ENCODE data around the gene ZNF679.

ZNF679 gene

DNA sequence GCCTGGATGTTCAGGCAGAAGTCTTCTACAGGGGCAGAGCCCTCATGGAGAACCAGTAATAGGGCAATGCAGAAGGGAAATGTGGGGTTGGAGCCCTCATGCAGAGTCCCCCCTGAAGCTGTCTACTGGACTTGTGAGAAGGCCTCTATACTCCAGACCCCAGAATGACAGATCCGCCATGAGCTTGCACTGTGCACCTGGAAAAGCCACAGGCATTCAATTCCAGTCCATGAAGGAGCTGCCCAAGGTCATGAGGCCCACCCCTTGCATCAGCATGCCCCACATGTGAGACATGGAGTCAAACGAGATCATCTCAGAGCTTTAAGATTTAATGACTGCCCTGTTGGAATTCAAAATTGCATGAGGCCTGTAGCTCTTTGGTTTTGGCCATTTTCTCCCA is 4.9 kb upstream of the ZNF679 start:
- Histone ChIP-seq H3K4me2 (ENCODE audit: low read length) (no peak overlapping the region), H3K27ac (ENCODE audit: low read depth, low read length) (no peak overlapping the region), H4K91ac (ENCODE audit: low read depth, low read length) (no peak overlapping the region), H3K18ac (ENCODE audit: low read length) (no peak overlapping the region), H3K4me1 (ENCODE audit: control insufficient read depth in 1 of 2, insufficient read depth in 2 of 2, low read length in 2 of 2) (no peaks in the 10 kb centered on the region), H2AK5ac (ENCODE audit: low read length) (no peak overlapping the region), H4K8ac (ENCODE audit: low read depth, low read length) (no peak overlapping the region), H3K27me3 (ENCODE audit: insufficient read depth, low read length) (no peaks in the 10 kb centered on the region), H3K9ac (ENCODE audit: low read length) (no peak overlapping the region), H3K14ac (ENCODE audit: low read length) (no peak overlapping the region), H2BK12ac (ENCODE audit: low read length) (no peak overlapping the region), H3K79me2 (ENCODE audit: control insufficient read depth, insufficient read depth, low read length, poor library complexity) (no peaks in the 10 kb centered on the region), H2AFZ (ENCODE audit: insufficient read depth, low read length, poor library complexity) (no peak overlapping the region), H3K4me3 (ENCODE audit: low read depth, low read length) (no peak overlapping the region), H3K9me3 (ENCODE audit: insufficient read depth, low read depth, low read length) (peaks cover 23% of the 10 kb centered on the region), H3K23ac (ENCODE audit: low read length) (no peak overlapping the region), H2BK120ac (ENCODE audit: insufficient read depth, low read length, poor library complexity) (no peak overlapping the region), H3K4ac (ENCODE audit: low read depth, low read length) (no peak overlapping the region), H4K12ac (ENCODE audit: low read depth, low read length) (no peak overlapping the region), H3K79me1 (ENCODE audit: low read length) (no peaks in the 10 kb centered on the region), H2BK5ac (ENCODE audit: low read depth, low read length, poor library complexity) (no peak overlapping the region), H3K36me3 (ENCODE audit: control insufficient read depth in 1 of 2, insufficient read depth in 2 of 2, low read length in 2 of 2) (no peaks in the 10 kb centered on the region)
- WGBS (ENCODE audit: extremely low coverage, insufficient coverage, insufficient read length) = no CpG with 5 or more reads among the region's 2 CpGs
- no peak for DNase-seq

DNA sequence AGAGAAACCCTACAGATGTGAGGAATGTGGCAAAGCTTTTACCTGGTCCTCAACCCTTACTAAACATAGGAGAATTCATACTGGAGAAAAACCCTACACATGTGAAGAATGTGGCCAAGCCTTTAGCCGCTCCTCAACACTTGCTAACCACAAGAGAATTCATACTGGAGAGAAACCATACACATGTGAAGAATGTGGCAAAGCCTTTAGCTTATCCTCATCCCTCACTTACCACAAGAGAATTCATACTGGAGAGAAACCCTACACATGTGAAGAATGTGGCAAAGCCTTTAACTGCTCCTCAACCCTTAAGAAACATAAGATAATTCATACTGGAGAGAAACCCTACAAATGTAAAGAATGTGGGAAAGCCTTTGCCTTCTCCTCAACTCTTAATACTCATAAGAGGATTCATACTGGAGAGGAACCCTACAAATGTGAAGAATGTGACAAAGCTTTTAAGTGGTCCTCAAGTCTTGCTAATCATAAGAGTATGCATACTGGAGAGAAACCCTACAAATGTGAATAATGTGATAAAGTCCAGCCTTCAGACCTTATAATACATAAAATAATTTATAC is 38.2 kb downstream of the ZNF679 start:
- H2BK120ac ChIP-seq (ENCODE audit: insufficient read depth, low read length, poor library complexity) = no peak overlapping the region
- H3K36me3 ChIP-seq (ENCODE audit: control insufficient read depth in 1 of 2, insufficient read depth in 2 of 2, low read length in 2 of 2) = no peaks in the 10 kb centered on the region
- no peaks in the 10 kb centered on the region for H3K4me1 ChIP-seq (ENCODE audit: control insufficient read depth in 1 of 2, insufficient read depth in 2 of 2, low read length in 2 of 2)
- H3K4ac ChIP-seq (ENCODE audit: low read depth, low read length) = no peak overlapping the region
- peaks cover 1% of the 10 kb centered on the region for H3K9me3 ChIP-seq (ENCODE audit: insufficient read depth, low read depth, low read length)
- H3K79me2 ChIP-seq (ENCODE audit: control insufficient read depth, insufficient read depth, low read length, poor library complexity) = no peaks in the 10 kb centered on the region
- H3K79me1 ChIP-seq (ENCODE audit: low read length) = no peaks in the 10 kb centered on the region
- no peak overlapping the region for H2BK12ac ChIP-seq (ENCODE audit: low read length)
- H3K4me2 ChIP-seq (ENCODE audit: low read length) = no peak overlapping the region
- no peak overlapping the region for H2BK5ac ChIP-seq (ENCODE audit: low read depth, low read length, poor library complexity)
- no peak overlapping the region for H3K9ac ChIP-seq (ENCODE audit: low read length)
- no peak overlapping the region for H4K12ac ChIP-seq (ENCODE audit: low read depth, low read length)
- H3K27ac ChIP-seq (ENCODE audit: low read depth, low read length) = no peak overlapping the region
- no peak overlapping the region for H2AFZ ChIP-seq (ENCODE audit: insufficient read depth, low read length, poor library complexity)
- no peak for DNase-seq
- H3K14ac ChIP-seq (ENCODE audit: low read length) = no peak overlapping the region
- no peak overlapping the region for H3K4me3 ChIP-seq (ENCODE audit: low read depth, low read length)
- no peaks in the 10 kb centered on the region for H3K27me3 ChIP-seq (ENCODE audit: insufficient read depth, low read length)
- H2AK5ac ChIP-seq (ENCODE audit: low read length) = no peak overlapping the region
- H4K8ac ChIP-seq (ENCODE audit: low read depth, low read length) = no peak overlapping the region
- no peak overlapping the region for H4K91ac ChIP-seq (ENCODE audit: low read depth, low read length)
- no CpG with 5 or more reads among the region's 1 CpG for WGBS (ENCODE audit: extremely low coverage, insufficient coverage, insufficient read length)
- H3K18ac ChIP-seq (ENCODE audit: low read length) = no peak overlapping the region
- no peak overlapping the region for H3K23ac ChIP-seq (ENCODE audit: low read length)

DNA sequence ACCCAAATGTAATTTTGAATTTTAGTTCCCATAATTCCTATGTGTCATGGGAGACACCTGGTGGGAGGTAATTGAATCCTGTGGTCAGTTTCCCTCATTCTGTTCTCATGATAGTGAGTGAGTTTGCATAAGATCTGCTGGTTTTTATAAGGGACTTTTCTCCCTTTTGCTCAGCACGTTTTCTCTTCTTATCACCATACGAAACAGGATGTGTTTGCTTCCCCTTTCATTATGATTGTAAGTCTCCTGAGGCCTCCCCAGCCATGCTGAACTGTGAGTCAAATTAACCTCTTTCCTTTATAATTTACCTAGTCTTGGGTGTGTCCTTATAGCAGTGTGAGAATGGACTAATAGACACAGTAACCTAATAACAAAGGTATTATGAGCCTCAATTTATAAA is 49.4 kb downstream of the ZNF679 start:
- no peak overlapping the region for H2BK5ac ChIP-seq (ENCODE audit: low read depth, low read length, poor library complexity)
- no peak overlapping the region for H2BK120ac ChIP-seq (ENCODE audit: insufficient read depth, low read length, poor library complexity)
- H3K9me3 ChIP-seq (ENCODE audit: insufficient read depth, low read depth, low read length) = peaks cover 3% of the 10 kb centered on the region
- H2BK12ac ChIP-seq (ENCODE audit: low read length) = no peak overlapping the region
- no peaks in the 10 kb centered on the region for H3K79me1 ChIP-seq (ENCODE audit: low read length)
- no peak overlapping the region for H4K8ac ChIP-seq (ENCODE audit: low read depth, low read length)
- no peaks in the 10 kb centered on the region for H3K27me3 ChIP-seq (ENCODE audit: insufficient read depth, low read length)
- no peak overlapping the region for H2AFZ ChIP-seq (ENCODE audit: insufficient read depth, low read length, poor library complexity)
- no peak overlapping the region for H3K18ac ChIP-seq (ENCODE audit: low read length)
- WGBS (ENCODE audit: extremely low coverage, insufficient coverage, insufficient read length) = no CpG with 5 or more reads among the region's 2 CpGs
- H3K4ac ChIP-seq (ENCODE audit: low read depth, low read length) = no peak overlapping the region
- H3K14ac ChIP-seq (ENCODE audit: low read length) = no peak overlapping the region
- no peak for DNase-seq
- no peak overlapping the region for H3K27ac ChIP-seq (ENCODE audit: low read depth, low read length)
- H3K4me1 ChIP-seq (ENCODE audit: control insufficient read depth in 1 of 2, insufficient read depth in 2 of 2, low read length in 2 of 2) = no peaks in the 10 kb centered on the region
- no peaks in the 10 kb centered on the region for H3K79me2 ChIP-seq (ENCODE audit: control insufficient read depth, insufficient read depth, low read length, poor library complexity)
- no peak overlapping the region for H3K9ac ChIP-seq (ENCODE audit: low read length)
- no peak overlapping the region for H3K23ac ChIP-seq (ENCODE audit: low read length)
- H3K4me3 ChIP-seq (ENCODE audit: low read depth, low read length) = no peak overlapping the region
- no peaks in the 10 kb centered on the region for H3K36me3 ChIP-seq (ENCODE audit: control insufficient read depth in 1 of 2, insufficient read depth in 2 of 2, low read length in 2 of 2)
- no peak overlapping the region for H3K4me2 ChIP-seq (ENCODE audit: low read length)
- H4K91ac ChIP-seq (ENCODE audit: low read depth, low read length) = no peak overlapping the region
- no peak overlapping the region for H4K12ac ChIP-seq (ENCODE audit: low read depth, low read length)
- H2AK5ac ChIP-seq (ENCODE audit: low read length) = no peak overlapping the region

DNA sequence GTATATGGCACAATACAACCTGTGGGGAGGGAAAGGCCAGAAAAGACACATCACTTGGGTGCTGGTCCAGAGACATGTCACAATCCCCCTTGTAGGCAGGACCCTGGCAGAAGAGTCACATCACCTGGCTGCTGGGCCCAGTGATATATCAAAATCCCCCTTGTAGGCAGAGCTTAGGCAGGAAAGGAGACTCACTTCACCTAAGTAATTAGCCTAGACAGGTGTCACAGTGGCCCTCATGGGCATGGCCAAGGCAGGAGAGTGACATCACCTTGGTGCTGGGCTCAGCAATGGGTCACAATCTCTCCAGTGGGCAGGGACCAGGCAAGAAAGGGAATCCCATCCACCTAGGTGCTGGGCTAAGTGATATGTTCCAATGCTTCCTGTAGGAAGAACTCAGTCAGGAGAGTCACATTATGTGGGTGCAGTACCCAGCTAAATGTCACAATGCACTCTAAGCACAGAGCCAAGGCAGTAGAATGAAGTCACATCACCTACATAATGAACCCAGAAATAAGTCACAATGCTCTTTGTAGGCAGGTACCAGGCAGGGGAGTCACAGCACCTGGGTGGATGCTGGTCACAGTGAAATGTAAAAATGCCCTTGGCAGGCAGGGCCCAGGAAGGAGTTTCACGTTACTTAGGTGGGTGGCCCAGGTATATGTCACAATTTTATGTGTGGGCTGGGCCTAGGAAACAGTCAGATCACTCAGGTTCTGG is 66.6 kb downstream of the ZNF679 start:
- Histone ChIP-seq H3K18ac (ENCODE audit: low read length) (no peak overlapping the region), H2AFZ (ENCODE audit: insufficient read depth, low read length, poor library complexity) (no peak overlapping the region), H4K8ac (ENCODE audit: low read depth, low read length) (no peak overlapping the region), H2BK12ac (ENCODE audit: low read length) (no peak overlapping the region), H3K79me2 (ENCODE audit: control insufficient read depth, insufficient read depth, low read length, poor library complexity) (no peaks in the 10 kb centered on the region), H3K27me3 (ENCODE audit: insufficient read depth, low read length) (no peaks in the 10 kb centered on the region), H4K12ac (ENCODE audit: low read depth, low read length) (no peak overlapping the region), H3K27ac (ENCODE audit: low read depth, low read length) (no peak overlapping the region), H3K4me2 (ENCODE audit: low read length) (no peak overlapping the region), H4K91ac (ENCODE audit: low read depth, low read length) (no peak overlapping the region), H3K14ac (ENCODE audit: low read length) (no peak overlapping the region), H3K9me3 (ENCODE audit: insufficient read depth, low read depth, low read length) (peaks cover 40% of the 10 kb centered on the region), H3K36me3 (ENCODE audit: control insufficient read depth in 1 of 2, insufficient read depth in 2 of 2, low read length in 2 of 2) (no peaks in the 10 kb centered on the region), H2AK5ac (ENCODE audit: low read length) (no peak overlapping the region), H3K79me1 (ENCODE audit: low read length) (no peaks in the 10 kb centered on the region), H3K4me1 (ENCODE audit: control insufficient read depth in 1 of 2, insufficient read depth in 2 of 2, low read length in 2 of 2) (no peaks in the 10 kb centered on the region), H2BK120ac (ENCODE audit: insufficient read depth, low read length, poor library complexity) (no peak overlapping the region), H3K23ac (ENCODE audit: low read length) (no peak overlapping the region), H3K4me3 (ENCODE audit: low read depth, low read length) (no peak overlapping the region), H2BK5ac (ENCODE audit: low read depth, low read length, poor library complexity) (no peak overlapping the region), H3K9ac (ENCODE audit: low read length) (no peak overlapping the region), H3K4ac (ENCODE audit: low read depth, low read length) (no peak overlapping the region)
- WGBS (ENCODE audit: extremely low coverage, insufficient coverage, insufficient read length) = no CpG with 5 or more reads among the region's 1 CpG
- no peak for DNase-seq
